Fibroblast of lung (primary cell): ENCODE results near the gene NEK4.

Experiments used
- CTCF ChIP-seq, 2 donors: IDR thresholded peaks in 1 of 2; conservative IDR thresholded peaks in 1 of 2; 1 replicate in 1 of 2; 2 replicates in 1 of 2; pipeline ENCODE4 v1.5.1; 2011 to 2012; ENCODE audit warnings: low read length in 2 of 2, control low read depth in 1 of 2, inconsistent platforms in 1 of 2, low read depth in 1 of 2, mild to moderate bottlenecking in 1 of 2
- EZH2 ChIP-seq: IDR thresholded peaks from 2 replicates; pipeline ENCODE4 v1.5.1; 2012; ENCODE audit warnings: low read length, control low read depth, mild to moderate bottlenecking; ENCODE audit errors: missing control alignments

GRCh38 chr3:52770496-52771333, at the start of gene NEK4:
- TF ChIP-seq CTCF (conservative IDR thresholded peaks at IDR 0.05 in 1 of 2, IDR thresholded peaks at IDR 0.05 in 1 of 2; ENCODE audit: low read depth in 1 of 2, low read length in 2 of 2) (no peak), EZH2 (no peak)
